Activated CD8-positive, alpha-beta T cell treated with anti-CD3 and anti-CD28 coated beads for 36 hours (primary cell): ENCODE data around the gene OLIG3. TPM values are rescaled to one million over a fixed set of nuclear protein-coding genes. Genes with fewer than 3 reads are reported as not detected.

ENCODE experiments used
- ATAC-seq: fragments of 200-7000 bp; cut with Tn5 transposase; one replicate; pipeline ENCODE4 v1.10.0; 2021; ENCODE audit warnings: mild to moderate bottlenecking, moderate library complexity
- CTCF ChIA-PET: fragments of 350-600 bp; sonication (Branson Sonifier 250); formaldehyde crosslinking; loops from one replicate; lab custom pipeline; 2021; ENCODE audit warnings: antibody characterized with exemption; lab: Charles Lee
- POLR2A ChIA-PET: fragments of 350-600 bp; sonication (Branson Sonifier 250); formaldehyde crosslinking; loops from one replicate; lab custom pipeline; 2021; ENCODE audit warnings: antibody characterized with exemption; lab: Charles Lee
- DNase-seq: peaks from one replicate; pipeline ENCODE4 v3.0.0-alpha.2; 2020
- H3K27ac Mint-ChIP-seq: one replicate; pipeline ENCODE4 v1.8.0; 2021; ENCODE audit warnings: mild to moderate bottlenecking, mixed read lengths
- H3K27me3 Mint-ChIP-seq: one replicate; pipeline ENCODE4 v1.8.0; 2021; ENCODE audit warnings: mixed read lengths
- H3K36me3 Mint-ChIP-seq: one replicate; pipeline ENCODE4 v1.8.0; 2021; ENCODE audit warnings: low read depth, mixed read lengths
- H3K4me1 Mint-ChIP-seq: one replicate; pipeline ENCODE4 v1.8.0; 2021; ENCODE audit warnings: low read depth, mixed read lengths
- H3K4me3 Mint-ChIP-seq: one replicate; pipeline ENCODE4 v1.8.0; 2021; ENCODE audit warnings: mild to moderate bottlenecking, moderate library complexity, mixed read lengths
- H3K9me3 Mint-ChIP-seq: one replicate; pipeline ENCODE4 v1.8.0; 2021; ENCODE audit warnings: mixed read lengths
- CTCF ChIP-seq: fragments of 200-600 bp; IDR thresholded peaks from one replicate; pipeline ENCODE4 v1.8.0; 2022; ENCODE audit warnings: antibody characterized with exemption, mild to moderate bottlenecking
- intact Hi-C: fragments of 100-400 bp; cut with micrococcal nuclease; formaldehyde crosslinking; loops from one replicate; pipeline ENCODE4 v1.10.0; 2022
- total RNA-seq, 2 experiments: library from RNA; stranded (reverse); gene quantifications; one replicate each; pipeline ENCODE4 v1.2.3, GENCODE V29; 2021

OLIG3 gene
- total RNA-seq, 2 experiments from 2014 or later, result 0.61 to 0.67 TPM

GRCh38 chr6:137487181-137487868 is 6.9 kb downstream of the OLIG3 start:
- POLR2A ChIA-PET, result no interaction called here
- intact Hi-C loops, result no loop called here
- no peak overlapping the region for H3K4me3 Mint-ChIP-seq

GRCh38 chr6:137486416-137486815 is 7.8 kb downstream of the OLIG3 start:
- no peak for TF ChIP-seq CTCF
- Mint-ChIP-seq H3K27ac (no peak overlapping the region), H3K4me1 (peaks cover 18% of the 10 kb centered on the region), H3K36me3 (no peaks in the 10 kb centered on the region), H3K9me3 (no peaks in the 10 kb centered on the region), H3K27me3 (peaks cover 71% of the 10 kb centered on the region), H3K4me3 (no peak overlapping the region)
- intact Hi-C loops, result no loop called here
- CTCF ChIA-PET, result interaction anchor here (1.4 kb wide), 1 partner anchor 9 kb away, joined by 4 read pairs; no protein-coding TSS in a partner anchor
- ATAC-seq, result no peak
- POLR2A ChIA-PET, result no interaction called here
- DNase-seq, result no peak

More at GRCh38 chr6:137487181-137487868, 6.9 kb downstream of the OLIG3 start:
- Mint-ChIP-seq H3K9me3 (no peaks in the 10 kb centered on the region), H3K4me1 (peaks cover 21% of the 10 kb centered on the region), H3K27ac (no peak overlapping the region), H3K27me3 (peaks cover 74% of the 10 kb centered on the region), H3K36me3 (no peaks in the 10 kb centered on the region)
- CTCF ChIA-PET, result interaction anchor here (0.7 to 1.4 kb wide), 2 partner anchors 8 to 9 kb away, joined by 3 to 4 read pairs; no protein-coding TSS in a partner anchor
- TF ChIP-seq CTCF, result no peak
- no peak for ATAC-seq
- DNase-seq, result no peak

- ATAC-seq, result no peak
- Mint-ChIP-seq H3K36me3 (no peaks in the 10 kb centered on the region), H3K4me3 (no peak overlapping the region), H3K9me3 (no peaks in the 10 kb centered on the region), H3K27ac (no peak overlapping the region), H3K4me1 (no peaks in the 10 kb centered on the region), H3K27me3 (peaks cover 31% of the 10 kb centered on the region)
- no peak for TF ChIP-seq CTCF
- DNase-seq, result no peak
- ChIA-PET POLR2A (interaction anchor here (1.4 kb wide), 1 partner anchor 10 kb away, joined by 3 read pairs; no protein-coding TSS in a partner anchor), CTCF (no interaction called here)
- intact Hi-C loops, result no loop called here
Observed at GRCh38 chr6:137480431-137480830, 13.8 kb downstream of the OLIG3 start.

GRCh38 chr6:137475103-137475502 is 19.1 kb downstream of the OLIG3 start:
- ATAC-seq, result no peak
- Mint-ChIP-seq H3K4me1 (no peaks in the 10 kb centered on the region), H3K36me3 (no peaks in the 10 kb centered on the region), H3K9me3 (no peaks in the 10 kb centered on the region), H3K27me3 (peaks cover 13% of the 10 kb centered on the region), H3K4me3 (no peak overlapping the region), H3K27ac (no peak overlapping the region)
- POLR2A ChIA-PET, result no interaction called here
- intact Hi-C loops, result no loop called here
- CTCF ChIA-PET, result no interaction called here
- TF ChIP-seq CTCF, result peak; percentile 49
- DNase-seq, result no peak

- no peak for ATAC-seq
- H3K27me3 Mint-ChIP-seq, result peaks cover 12% of the 10 kb centered on the region
- H3K27ac Mint-ChIP-seq, result no peak overlapping the region
- ChIA-PET POLR2A (no interaction called here), CTCF (no interaction called here)
- no peak for DNase-seq
- intact Hi-C loops, result no loop called here
- H3K9me3 Mint-ChIP-seq, result no peaks in the 10 kb centered on the region
- no peak overlapping the region for H3K4me3 Mint-ChIP-seq
- no peaks in the 10 kb centered on the region for H3K36me3 Mint-ChIP-seq
- no peaks in the 10 kb centered on the region for H3K4me1 Mint-ChIP-seq
- no peak for TF ChIP-seq CTCF
Observed at GRCh38 chr6:137473598-137473997, 20.6 kb downstream of the OLIG3 start.
